ENCODE data around the gene SYT17.

GRCh38 chr16:19265380-19265930, 97.4 kb downstream of the SYT17 start:
- TF ChIP-seq SIN3A (IDR thresholded peaks at IDR 0.05; ENCODE audit: borderline replicate concordance, insufficient read depth, low read length) (no peak), POLR2AphosphoS5 (IDR thresholded peaks at IDR 0.05; ENCODE audit: low read depth, low read length) (no peak), REST (IDR thresholded peaks at IDR 0.05; ENCODE audit: insufficient read depth in 1 of 2, low read depth in 2 of 2, low read length in 2 of 2) (no peak), TAF1 (IDR thresholded peaks at IDR 0.05; ENCODE audit: borderline replicate concordance, insufficient read depth, low read length) (no peak)
